Measurements from ENCODE around the gene S100A3.
"Not testable (repeated sequence)": the region's sequence is repeated elsewhere in the genome, so short reads cannot be mapped to it uniquely, and the experiment has no call there.

GRCh38 chr1:153588033-153588432 lies 39.0 kb upstream of the S100A3 start:
- not testable (repeated sequence) for TF ChIP-seq CTCF, POLR2A (IDR thresholded peaks at IDR 0.05)
